Natural killer cell (primary cell): ENCODE measurements around the gene MUC4. TPM values are rescaled to one million over a fixed set of nuclear protein-coding genes. Genes with fewer than 3 reads are reported as not detected.

Experiments
- ATAC-seq, 3 donors: fragments of 150-1000 bp in 2 of 3; fragments of 200-7000 bp in 1 of 3; cut with Tn5 transposase; 1 replicate in 1 of 3; 2 replicates in 2 of 3; pipeline ENCODE4 v1.10.0; 2021; ENCODE audit warnings: mild to moderate bottlenecking in 2 of 3, moderate library complexity in 2 of 3
- DNase-seq, 2 donors: peaks; one replicate each; pipeline versions ENCODE4 v3.0.0 to v3.0.0-alpha.2; 2013 to 2021; ENCODE audit warnings: mixed read lengths in 1 of 2
- H3K27ac ChIP-seq: one replicate; pipeline ENCODE4 v1.5.1; 2013; ENCODE audit warnings: mild to moderate bottlenecking, low read length
- H3K27me3 ChIP-seq: one replicate; pipeline ENCODE4 v1.6.1; 2013; ENCODE audit warnings: low read length; ENCODE audit not compliant: control insufficient read depth, insufficient read depth
- H3K36me3 ChIP-seq: one replicate; pipeline ENCODE4 v1.6.1; 2013; ENCODE audit warnings: low read length; ENCODE audit not compliant: control insufficient read depth, insufficient read depth
- H3K4me1 ChIP-seq: one replicate; pipeline ENCODE4 v1.6.1; 2013; ENCODE audit warnings: low read length; ENCODE audit not compliant: control insufficient read depth, insufficient read depth
- H3K4me3 ChIP-seq: one replicate; pipeline ENCODE4 v1.5.1; 2013; ENCODE audit warnings: low read length
- H3K9me3 ChIP-seq: one replicate; pipeline ENCODE4 v1.6.1; 2013; ENCODE audit warnings: low read length; ENCODE audit not compliant: control insufficient read depth, insufficient read depth
- H3K27ac Mint-ChIP-seq, 2 donors: one replicate each; pipeline ENCODE4 v1.8.0; 2022; ENCODE audit warnings: mild to moderate bottlenecking in 2 of 2, mixed read lengths in 2 of 2, moderate library complexity in 1 of 2
- H3K27me3 Mint-ChIP-seq, 2 donors: one replicate each; pipeline ENCODE4 v1.8.0; 2022; ENCODE audit warnings: low read depth in 2 of 2, mixed read lengths in 2 of 2
- H3K36me3 Mint-ChIP-seq: one replicate; pipeline ENCODE4 v1.8.0; 2022; ENCODE audit warnings: mixed read lengths
- H3K4me1 Mint-ChIP-seq, 2 donors: one replicate each; pipeline ENCODE4 v1.8.0; 2022; ENCODE audit warnings: mixed read lengths in 2 of 2
- H3K4me3 Mint-ChIP-seq: one replicate; pipeline ENCODE4 v1.8.0; 2022; ENCODE audit warnings: mild to moderate bottlenecking, moderate library complexity, mixed read lengths
- H3K9me3 Mint-ChIP-seq, 2 donors: one replicate each; pipeline ENCODE4 v1.8.0; 2022; ENCODE audit warnings: mixed read lengths in 2 of 2
- WGBS: methylation state at CpG from one replicate; pipeline ENCODE4 v1.1.7; 2013; ENCODE audit warnings: missing lambda C conversion rate; ENCODE audit not compliant: insufficient coverage; 5-methylcytosine and 5-hydroxymethylcytosine counted together
- intact Hi-C: fragments of 100-400 bp; cut with micrococcal nuclease; formaldehyde crosslinking; loops from one replicate; pipeline ENCODE4 v1.14.2; 2022
- total RNA-seq, 4 donors: library from RNA; stranded (reverse); fragments of 120-200 nt in 1 of 4; gene quantifications; one replicate each; pipeline versions ENCODE4 v1.2.3 to v1.2.4, GENCODE V29; 2013 to 2022
- TF ChIP-seq, protein P1 (sequence below): fragments of 200-600 bp; IDR thresholded peaks from one replicate; pipeline ENCODE4 v1.8.0; 2022; ENCODE audit warnings: antibody characterized with exemption

MUC4 gene
- total RNA-seq, 3 donors from 2014 or later (not counting 1 experiment from before 2014, with no cell fraction given): 0.05 to 1.7 (median 0.38) TPM

GRCh38 chr3:195850857-195851543 lies 39.3 kb upstream of the MUC4 start:
- H3K4me1 ChIP-seq: peaks cover 6% of the 10 kb centered on the region
- ATAC-seq: peak; percentile 99 to 100 (median 100)
- Mint-ChIP-seq H3K4me1 (peaks cover 8 to 9% of the 10 kb centered on the region in 2 donors), H3K27ac (no peak overlapping the region), H3K27me3 (peaks cover 3 to 7% of the 10 kb centered on the region in 2 donors), H3K9me3 (no peaks in the 10 kb centered on the region), H3K4me3 (peak overlapping the region; percentile 8), H3K36me3 (no peaks in the 10 kb centered on the region)
- peak; percentile 82 to 96 for DNase-seq
- no peaks in the 10 kb centered on the region for H3K27me3 ChIP-seq
- intact Hi-C loops: loop anchor here (5.0 kb wide), 1 partner anchor 151 kb away; no protein-coding TSS in a partner anchor
- H3K9me3 ChIP-seq: no peaks in the 10 kb centered on the region
- no peak overlapping the region for H3K27ac ChIP-seq
- 17% methylated on average over 31 of the region's 31 CpGs for WGBS
- no peak overlapping the region for H3K4me3 ChIP-seq
- TF ChIP-seq, protein P1, sequence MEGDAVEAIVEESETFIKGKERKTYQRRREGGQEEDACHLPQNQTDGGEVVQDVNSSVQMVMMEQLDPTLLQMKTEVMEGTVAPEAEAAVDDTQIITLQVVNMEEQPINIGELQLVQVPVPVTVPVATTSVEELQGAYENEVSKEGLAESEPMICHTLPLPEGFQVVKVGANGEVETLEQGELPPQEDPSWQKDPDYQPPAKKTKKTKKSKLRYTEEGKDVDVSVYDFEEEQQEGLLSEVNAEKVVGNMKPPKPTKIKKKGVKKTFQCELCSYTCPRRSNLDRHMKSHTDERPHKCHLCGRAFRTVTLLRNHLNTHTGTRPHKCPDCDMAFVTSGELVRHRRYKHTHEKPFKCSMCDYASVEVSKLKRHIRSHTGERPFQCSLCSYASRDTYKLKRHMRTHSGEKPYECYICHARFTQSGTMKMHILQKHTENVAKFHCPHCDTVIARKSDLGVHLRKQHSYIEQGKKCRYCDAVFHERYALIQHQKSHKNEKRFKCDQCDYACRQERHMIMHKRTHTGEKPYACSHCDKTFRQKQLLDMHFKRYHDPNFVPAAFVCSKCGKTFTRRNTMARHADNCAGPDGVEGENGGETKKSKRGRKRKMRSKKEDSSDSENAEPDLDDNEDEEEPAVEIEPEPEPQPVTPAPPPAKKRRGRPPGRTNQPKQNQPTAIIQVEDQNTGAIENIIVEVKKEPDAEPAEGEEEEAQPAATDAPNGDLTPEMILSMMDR: peak; percentile 100
- H3K36me3 ChIP-seq: no peaks in the 10 kb centered on the region

DNA sequence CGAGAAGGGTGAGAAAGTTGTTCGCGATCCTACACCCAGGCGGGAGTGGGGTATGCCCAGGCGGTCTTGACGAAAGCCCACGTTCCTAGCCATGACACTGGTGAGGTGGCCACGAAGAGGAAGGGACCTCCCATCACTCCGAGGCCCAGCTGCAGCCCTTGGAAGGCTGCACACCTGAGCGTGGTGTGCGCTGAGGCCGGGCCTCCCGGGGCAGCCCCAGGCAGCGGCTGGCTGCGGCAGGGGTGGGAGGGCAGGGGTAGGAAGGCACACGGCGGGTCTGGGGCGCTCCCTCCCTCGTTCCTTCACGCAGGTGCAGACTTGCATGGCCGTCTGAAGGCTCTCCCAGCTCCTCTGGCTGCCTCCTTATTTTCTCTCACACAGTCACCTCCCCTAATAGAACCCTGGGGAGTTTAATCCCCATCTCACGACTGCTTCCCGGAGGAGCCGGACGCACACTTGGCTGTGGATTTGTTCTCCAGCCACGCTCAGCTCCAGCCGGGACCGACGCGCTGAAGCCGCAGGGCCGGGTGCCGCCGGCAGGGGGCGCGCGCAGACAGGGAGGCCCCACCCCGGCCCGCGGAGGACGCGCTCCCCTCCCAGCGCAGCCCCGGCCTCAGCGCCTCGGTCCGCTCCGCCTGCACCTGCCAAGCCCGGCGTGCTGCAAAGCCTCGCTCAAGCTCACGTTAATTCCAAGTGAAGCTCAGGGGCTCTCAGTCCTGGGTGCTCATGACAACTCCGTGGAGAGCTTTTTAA lies 37.8 kb upstream of the MUC4 start:
- intact Hi-C loops: loop anchor here (5.0 kb wide), 1 partner anchor 153 kb away; no protein-coding TSS in a partner anchor
- Histone ChIP-seq H3K4me1 (peaks cover 6% of the 10 kb centered on the region), H3K27me3 (no peaks in the 10 kb centered on the region), H3K36me3 (no peaks in the 10 kb centered on the region), H3K9me3 (no peaks in the 10 kb centered on the region), H3K4me3 (no peak overlapping the region), H3K27ac (no peak overlapping the region)
- peaks cover 8 to 9% of the 10 kb centered on the region in 2 donors for H3K4me1 Mint-ChIP-seq
- H3K4me3 Mint-ChIP-seq: no peak overlapping the region
- peaks cover 3 to 7% of the 10 kb centered on the region in 2 donors for H3K27me3 Mint-ChIP-seq
- ATAC-seq: peak in 1 of 3 donors; percentile 63
- H3K9me3 Mint-ChIP-seq: no peaks in the 10 kb centered on the region
- DNase-seq: no peak
- TF ChIP-seq, protein P1: no peak
- no peaks in the 10 kb centered on the region for H3K36me3 Mint-ChIP-seq
- H3K27ac Mint-ChIP-seq: no peak overlapping the region
- 85% methylated on average over 53 of the region's 53 CpGs for WGBS

DNA sequence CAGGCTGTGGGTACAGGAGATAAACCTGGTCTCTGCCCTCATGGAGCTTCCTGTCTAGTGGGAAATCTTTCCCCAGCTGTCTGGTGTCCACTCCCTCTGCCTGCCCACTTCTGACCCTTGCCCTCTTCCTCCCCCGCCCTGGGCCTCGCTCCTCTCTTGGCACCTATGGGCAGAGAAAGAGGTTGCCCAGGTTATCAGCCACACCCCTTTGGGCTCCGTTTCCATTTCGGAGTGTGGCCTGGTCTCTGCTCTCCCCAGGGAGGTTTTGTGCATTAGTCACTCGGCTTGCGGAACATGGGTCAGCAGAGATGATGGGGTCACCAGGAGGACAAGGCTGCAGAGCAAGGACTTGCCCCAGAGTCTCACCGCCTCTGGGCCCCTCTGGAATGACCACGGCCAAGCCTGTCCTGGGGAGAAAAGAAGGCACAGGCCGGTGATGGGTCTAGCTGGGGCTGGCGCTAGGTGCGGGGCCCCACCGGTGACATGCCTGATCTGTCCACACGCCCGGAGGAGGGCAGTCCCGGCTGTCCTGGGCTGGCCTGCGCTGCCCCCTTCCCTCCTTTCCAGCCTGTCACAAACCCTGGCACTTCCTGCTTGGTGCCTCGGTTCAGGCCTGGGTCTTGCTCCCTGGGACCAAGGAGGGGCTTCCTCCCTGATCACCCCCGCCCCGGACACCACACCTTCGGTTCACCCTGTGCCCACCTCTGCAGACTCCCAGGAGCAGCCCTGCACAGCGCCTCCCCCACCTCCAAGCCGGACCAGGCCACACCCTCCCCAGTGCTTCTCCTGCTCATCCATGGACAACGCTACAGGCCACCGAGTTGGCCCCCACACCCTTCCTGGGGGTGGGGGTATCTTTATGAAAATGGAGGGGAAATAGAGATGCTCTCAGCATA lies 35.6 kb upstream of the MUC4 start:
- no peaks in the 10 kb centered on the region for H3K27me3 ChIP-seq
- H3K27ac Mint-ChIP-seq: no peak overlapping the region
- peaks cover 8 to 9% of the 10 kb centered on the region in 2 donors for H3K4me1 Mint-ChIP-seq
- DNase-seq (no peak), ATAC-seq (no peak)
- no peak overlapping the region for H3K4me3 Mint-ChIP-seq
- 95% methylated on average over 23 of the region's 24 CpGs for WGBS
- H3K9me3 ChIP-seq: no peaks in the 10 kb centered on the region
- no peak overlapping the region for H3K4me3 ChIP-seq
- TF ChIP-seq, protein P1: no peak
- peaks cover 6% of the 10 kb centered on the region for H3K4me1 ChIP-seq
- H3K36me3 Mint-ChIP-seq: no peaks in the 10 kb centered on the region
- H3K9me3 Mint-ChIP-seq: no peaks in the 10 kb centered on the region
- H3K27ac ChIP-seq: no peak overlapping the region
- intact Hi-C loops: no loop called here
- no peaks in the 10 kb centered on the region for H3K36me3 ChIP-seq
- peaks cover 3 to 7% of the 10 kb centered on the region in 2 donors for H3K27me3 Mint-ChIP-seq
